A549 (cell line): ENCODE data around the gene PRMT7. TPM values are rescaled to one million over a fixed set of nuclear protein-coding genes. Genes with fewer than 3 reads are reported as not detected.

Experiments
- ATAC-seq, 2 experiments: fragments of 200-7000 bp in 1 of 2; fragments of >200 bp in 1 of 2; cut with Nextera tagmentation in 1 of 2; cut with Tn5 transposase in 1 of 2; 3 replicates each; pipeline versions ENCODE4 v1.8.0 to v1.9.1; 2018 to 2020; ENCODE audit warnings: mild to moderate bottlenecking in 1 of 2, moderate library complexity in 1 of 2
- CTCF ChIA-PET: fragments of 300-600 bp; sonication (Branson Sonifier 250); formaldehyde crosslinking; extraction: SDS; loops from one replicate; lab custom pipeline; 2021; ENCODE audit warnings: antibody characterized with exemption, inconsistent platforms; lab: Yijun Ruan, JAX
- POLR2A ChIA-PET: fragments of 350-600 bp; formaldehyde crosslinking; extraction: SDS; loops from one replicate; lab custom pipeline; 2021; ENCODE audit warnings: antibody characterized with exemption, inconsistent platforms; lab: Yijun Ruan, JAX
- DNase-seq, 2 experiments: peaks; one replicate each; pipeline versions ENCODE4 v3.0.0 to v3.0.0-alpha.2; 2011 to 2016; ENCODE audit warnings: low read depth in 1 of 2, low spot score in 1 of 2
- FAIRE-seq: peaks from 2 replicates; lab custom pipeline; 2011; peaks lifted over from hg19 to GRCh38; lab: Jason Lieb, UNC
- H3K27ac ChIP-seq, 2 experiments: fragments of >200 bp; sonication (Bioruptor Twin); formaldehyde crosslinking; 3 replicates each; pipeline ENCODE4 v1.5.1; 2016 to 2017
- H3K4me1 ChIP-seq: fragments of >200 bp; sonication (Bioruptor Twin); formaldehyde crosslinking; 3 replicates; pipeline ENCODE4 v1.6.1; 2016
- H3K4me2 ChIP-seq: fragments of >200 bp; sonication (Bioruptor Twin); formaldehyde crosslinking; 3 replicates; pipeline ENCODE4 v1.6.1; 2016
- H3K4me3 ChIP-seq: fragments of >200 bp; sonication (Bioruptor Twin); formaldehyde crosslinking; 3 replicates; pipeline ENCODE4 v1.5.1; 2016
- H3K9me3 ChIP-seq: fragments of >200 bp; sonication (Bioruptor Twin); formaldehyde crosslinking; 3 replicates; pipeline ENCODE4 v1.6.1; 2016
- ATOH8 ChIP-seq: fragments of 250-450 bp; sonication (Bioruptor Pico); IDR thresholded peaks from 2 replicates; pipeline ENCODE4 v1.5.0; 2020; ENCODE audit warnings: low read depth, mild to moderate bottlenecking, moderate library complexity
- CBX2 ChIP-seq: fragments of 200-600 bp; sonication (generic); IDR thresholded peaks from 2 replicates; pipeline ENCODE4 v1.6.1; 2016; ENCODE audit warnings: low read depth, mild to moderate bottlenecking, borderline replicate concordance
- CEBPB ChIP-seq, 2 experiments: fragments of >200 bp in 1 of 2; sonication (Bioruptor Twin) in 1 of 2; formaldehyde crosslinking in 1 of 2; IDR thresholded peaks; 2 replicates each; pipeline ENCODE4 v1.6.1; 2012 to 2016
- CHD4 ChIP-seq: fragments of 200-600 bp; sonication (generic); IDR thresholded peaks from 2 replicates; pipeline ENCODE4 v1.6.1; 2016; ENCODE audit warnings: antibody characterized with exemption, mild to moderate bottlenecking, borderline replicate concordance
- E2F6 ChIP-seq: IDR thresholded peaks from 2 replicates; pipeline ENCODE4 v1.6.1; 2012; ENCODE audit warnings: low read depth, borderline replicate concordance
- EHMT2 ChIP-seq: fragments of 200-600 bp; sonication (generic); IDR thresholded peaks from 2 replicates; pipeline ENCODE4 v1.6.1; 2016; ENCODE audit warnings: antibody characterized with exemption, low read depth, mild to moderate bottlenecking, moderate library complexity
- ESRRA ChIP-seq: fragments of 150-350 bp; IDR thresholded peaks from 2 replicates; pipeline ENCODE4 v1.6.1; 2014; ENCODE audit warnings: mild to moderate bottlenecking, low read length, borderline replicate concordance
- FOSB ChIP-seq: fragments of 250-450 bp; sonication (Bioruptor Pico); IDR thresholded peaks from 2 replicates; pipeline ENCODE4 v1.5.0; 2020; ENCODE audit warnings: mild to moderate bottlenecking, moderate library complexity
- HES2 ChIP-seq: fragments of >200 bp; sonication (Bioruptor Twin); formaldehyde crosslinking; IDR thresholded peaks from 2 replicates; pipeline ENCODE4 v1.6.1; 2016
- HMGXB4 ChIP-seq: fragments of 250-450 bp; sonication (Bioruptor Pico); IDR thresholded peaks from 2 replicates; pipeline ENCODE4 v1.5.0; 2021; ENCODE audit warnings: mild to moderate bottlenecking, moderate library complexity, borderline replicate concordance
- HOXA7 ChIP-seq: fragments of 250-450 bp; sonication (Bioruptor Pico); IDR thresholded peaks from 2 replicates; pipeline ENCODE4 v1.5.0; 2020; ENCODE audit warnings: mild to moderate bottlenecking, moderate library complexity
- KDM1A ChIP-seq: fragments of 200-600 bp; sonication (generic); IDR thresholded peaks from 2 replicates; pipeline ENCODE4 v1.6.1; 2016; ENCODE audit warnings: low read depth, mild to moderate bottlenecking
- KDM5A ChIP-seq: fragments of 200-600 bp; sonication (generic); IDR thresholded peaks from 2 replicates; pipeline ENCODE4 v1.6.1; 2016; ENCODE audit warnings: antibody characterized with exemption, mild to moderate bottlenecking
- MAFK ChIP-seq: fragments of 450-650 bp; IDR thresholded peaks from 2 replicates; pipeline ENCODE4 v1.6.1; 2014; ENCODE audit not compliant: partially characterized antibody
- NFE2L2 ChIP-seq: fragments of 150-350 bp; conservative IDR thresholded peaks from 2 replicates; pipeline ENCODE4 v1.6.1; 2014; ENCODE audit warnings: low read length
- NR3C1 ChIP-seq: fragments of >200 bp; sonication (Bioruptor Twin); formaldehyde crosslinking; IDR thresholded peaks from 3 replicates; pipeline ENCODE4 v1.6.1; 2017
- PBX3 ChIP-seq: IDR thresholded peaks from 2 replicates; pipeline ENCODE4 v1.6.1; 2012
- POLR2AphosphoS2 ChIP-seq: conservative IDR thresholded peaks from 2 replicates; pipeline ENCODE4 v1.6.1; 2012; ENCODE audit warnings: low read length, improper control_type of control experiment, inconsistent platforms
- REST ChIP-seq: fragments of 200-600 bp; sonication (generic); IDR thresholded peaks from 2 replicates; pipeline ENCODE4 v1.6.1; 2016; ENCODE audit warnings: antibody characterized with exemption, mild to moderate bottlenecking, moderate library complexity
- RFX5 ChIP-seq: fragments of 450-650 bp; IDR thresholded peaks from 2 replicates; pipeline ENCODE4 v1.7.1; 2014; ENCODE audit warnings: antibody characterized with exemption, mild to moderate bottlenecking, moderate library complexity
- SMC3 ChIP-seq: fragments of >200 bp; sonication (Bioruptor Twin); formaldehyde crosslinking; IDR thresholded peaks from 3 replicates; pipeline ENCODE4 v1.6.1; 2018; ENCODE audit warnings: inconsistent platforms
- TFCP2L1 ChIP-seq: fragments of 250-450 bp; sonication (Bioruptor Pico); IDR thresholded peaks from 2 replicates; pipeline ENCODE4 v1.5.0; 2021; ENCODE audit warnings: mild to moderate bottlenecking
- USF2 ChIP-seq: fragments of 450-650 bp; IDR thresholded peaks from 2 replicates; pipeline ENCODE4 v1.6.1; 2014; ENCODE audit warnings: antibody characterized with exemption
- ZFP36 ChIP-seq: fragments of 450-650 bp; IDR thresholded peaks from 2 replicates; pipeline ENCODE4 v1.6.1; 2014; ENCODE audit warnings: borderline replicate concordance; ENCODE audit not compliant: partially characterized antibody
- WGBS: methylation state at CpG from one replicate; pipeline ENCODE4 v1.1.6; 2017; ENCODE audit errors: missing lambda C conversion rate; 5-methylcytosine and 5-hydroxymethylcytosine counted together
- polyA plus RNA-seq, 4 experiments: library from polyadenylated mRNA; depleted of rRNA in 3 of 4; stranded (reverse); fragments of >200 nt; fragmentation: RNase III in 1 of 4; extraction: RNeasy Plus Mini Kit Qiagen cat#74134 plus additional on column Dnase treatment in 1 of 4; gene quantifications; 2 replicates in 3 of 4; 3 replicates in 1 of 4; pipeline ENCODE4 v1.2.3, GENCODE V29; 2011 to 2017

The PRMT7 gene
- polyA plus RNA-seq, 2 of the 4 experiments (the other 2 are of a cell fraction), result 37.1 to 44.7 TPM

GRCh38 chr16:68371276-68371651 is 60.4 kb downstream of the PRMT7 start:
- CTCF ChIA-PET, result interaction anchor here (0.8 to 1.2 kb wide), 3 partner anchors 10 to 398 kb away, joined by 3 read pairs; partner anchors contain the start of genes PRMT7 and SLC7A6OS
- DNase-seq (no peak), ATAC-seq (no peak), FAIRE-seq (no peak)
- Histone ChIP-seq H3K4me3 (no peak overlapping the region), H3K9me3 (no peaks in the 10 kb centered on the region), H3K27ac (no peak overlapping the region), H3K4me2 (no peak overlapping the region), H3K4me1 (no peaks in the 10 kb centered on the region)
- WGBS, result 79% methylated on average over 15 of the region's 27 CpGs
- TF ChIP-seq HES2 (no peak), NR3C1 (no peak), MAFK (no peak), CBX2 (no peak), CEBPB (IDR thresholded peaks at IDR 0.05) (no peak), EHMT2 (no peak)
- POLR2A ChIA-PET, result interaction anchor here (0.5 kb wide), 1 partner anchor 127 kb away, joined by 6 read pairs; no protein-coding TSS in a partner anchor

- H3K4me2 ChIP-seq, result no peak overlapping the region
- no peak for DNase-seq
- CTCF ChIA-PET, result interaction anchor here (0.8 to 1.7 kb wide), 4 partner anchors 12 to 397 kb away, joined by 3 to 4 read pairs (median 4); partner anchors contain the start of genes PRMT7 and SLC7A6OS
- TF ChIP-seq SMC3 (no peak), RFX5 (no peak), CBX2 (no peak), ESRRA (no peak), HOXA7 (no peak), PBX3 (no peak), ZFP36 (no peak), CHD4 (no peak), KDM5A (no peak), E2F6 (no peak), TFCP2L1 (no peak), HMGXB4 (CRISPR knock-in tag) (no peak)
- TF ChIP-seq, all 56 proteins: peak for 0
- H3K4me3 ChIP-seq, result no peak overlapping the region
- no peak overlapping the region for H3K27ac ChIP-seq
- no peak for ATAC-seq
- no peaks in the 10 kb centered on the region for H3K9me3 ChIP-seq
- H3K4me1 ChIP-seq, result no peaks in the 10 kb centered on the region
- POLR2A ChIA-PET, result no interaction called here
- 74% methylated on average over 40 of the region's 40 CpGs for WGBS
- no peak for FAIRE-seq
These were observed 61.0 kb downstream of the PRMT7 start for GRCh38 chr16:68371706-68372380.

- no peak overlapping the region for H3K4me3 ChIP-seq
- no peaks in the 10 kb centered on the region for H3K9me3 ChIP-seq
- H3K4me2 ChIP-seq, result no peak overlapping the region
- TF ChIP-seq ESRRA, result no peak
- TF ChIP-seq NFE2L2, result no peak
- no peak for TF ChIP-seq REST
- no peak for TF ChIP-seq USF2
- no peak for TF ChIP-seq KDM1A
- TF ChIP-seq MAFK, result no peak
- TF ChIP-seq FOSB (CRISPR knock-in tag), result no peak
- no peak for TF ChIP-seq POLR2AphosphoS2
- no peak for TF ChIP-seq ATOH8 (CRISPR knock-in tag)
- TF ChIP-seq, all 56 proteins: peak for 0
- no peak for DNase-seq
- no peak for FAIRE-seq
- ChIA-PET CTCF (interaction anchor here (1.3 to 1.7 kb wide), 3 partner anchors 8 to 43 kb away, joined by 4 read pairs; no protein-coding TSS in a partner anchor), POLR2A (no interaction called here)
- no peaks in the 10 kb centered on the region for H3K4me1 ChIP-seq
- H3K27ac ChIP-seq, result no peak overlapping the region
- ATAC-seq, result no peak
- WGBS, result 97% methylated on average over 3 of the region's 3 CpGs
These were observed 61.5 kb downstream of the PRMT7 start for GRCh38 chr16:68372381-68372720.
